NCI-H146 (cell line): ENCODE data around the gene RGS9.

Experiments
- DNase-seq: peaks from one replicate; lab custom pipeline; 2025; lab: John Stamatoyannopoulos, UW

RGS9 gene

DNA sequence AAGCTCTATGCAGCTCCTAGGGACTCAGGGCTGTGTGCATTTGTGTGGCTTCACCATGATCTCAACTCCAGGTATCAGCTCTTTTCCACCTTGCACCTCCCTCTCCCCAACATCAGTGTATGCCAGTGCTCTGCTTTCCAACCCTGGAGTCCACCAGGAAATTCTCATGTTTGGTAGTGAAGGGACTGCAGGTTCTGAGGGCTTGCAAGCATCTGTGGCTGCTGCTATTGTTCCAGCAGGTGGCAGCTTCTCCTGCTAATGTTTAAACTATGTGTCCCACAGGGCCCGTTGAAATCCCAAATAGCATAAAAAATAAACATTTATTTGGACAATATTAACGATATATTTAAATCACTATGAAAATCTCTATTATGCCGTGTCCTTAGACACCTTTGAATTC, 82.0 kb downstream of the RGS9 start:
- DNase-seq = no peak

DNA sequence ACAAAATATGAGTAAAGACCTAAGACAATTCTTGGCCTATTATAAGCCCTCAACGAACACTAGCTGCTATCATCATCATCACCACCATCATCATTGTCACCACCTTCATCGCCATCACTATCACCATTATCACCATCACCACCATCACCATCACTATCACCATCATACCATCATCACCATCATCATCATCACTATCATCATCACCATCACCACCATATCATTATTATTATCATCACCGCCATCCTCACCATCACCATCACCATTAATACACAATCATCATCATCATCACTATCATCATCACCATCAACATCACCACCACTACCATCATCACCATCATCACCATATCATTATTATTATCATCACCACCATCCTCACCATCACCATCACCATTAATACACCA, 82.5 kb downstream of the RGS9 start:
- DNase-seq = no peak

DNA sequence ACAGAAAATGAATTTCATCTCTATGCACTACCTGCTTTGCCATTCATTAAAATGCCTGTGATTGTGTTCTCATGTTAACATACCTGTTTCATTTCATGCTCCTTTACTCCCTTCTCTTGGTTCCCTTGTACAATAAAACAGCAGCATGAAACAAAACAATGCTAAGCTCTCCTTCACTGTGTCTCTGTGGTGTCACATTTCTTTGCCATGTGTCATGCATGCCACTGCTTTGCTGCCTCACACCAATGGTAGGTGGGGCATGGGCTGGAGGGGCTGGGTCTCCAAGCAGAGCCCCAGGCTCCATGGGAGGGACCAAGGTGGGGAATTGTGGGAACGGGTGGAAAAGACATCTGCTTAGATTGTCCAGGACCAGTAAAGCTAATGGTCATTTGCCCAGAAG, 83.6 kb downstream of the RGS9 start:
- DNase-seq = no peak

DNA sequence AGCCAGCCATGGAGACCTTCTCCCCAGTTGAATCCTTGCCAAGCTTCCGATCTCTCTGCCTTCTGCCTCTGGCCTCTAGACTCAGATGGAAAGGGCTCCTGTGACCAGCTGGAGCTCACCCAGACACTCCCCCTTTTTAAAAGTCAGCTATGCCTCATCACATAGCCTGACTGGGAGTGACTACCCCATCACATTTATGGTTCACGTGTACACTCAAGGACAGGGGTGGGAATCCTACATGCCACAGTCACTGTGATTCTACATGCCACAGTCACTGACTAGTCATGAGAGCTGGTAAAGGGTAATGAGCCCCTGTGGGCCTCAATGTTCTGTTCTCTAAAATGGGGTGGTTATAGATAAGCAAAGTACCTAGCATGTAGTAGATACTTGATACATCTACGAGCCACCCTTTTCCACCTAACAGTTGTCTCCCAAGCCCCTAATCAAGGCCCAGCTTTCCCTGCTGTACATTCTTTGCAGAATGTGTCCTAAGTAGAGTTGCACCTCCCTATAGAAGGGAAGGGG, 85.1 kb downstream of the RGS9 start:
- DNase-seq = no peak

DNA sequence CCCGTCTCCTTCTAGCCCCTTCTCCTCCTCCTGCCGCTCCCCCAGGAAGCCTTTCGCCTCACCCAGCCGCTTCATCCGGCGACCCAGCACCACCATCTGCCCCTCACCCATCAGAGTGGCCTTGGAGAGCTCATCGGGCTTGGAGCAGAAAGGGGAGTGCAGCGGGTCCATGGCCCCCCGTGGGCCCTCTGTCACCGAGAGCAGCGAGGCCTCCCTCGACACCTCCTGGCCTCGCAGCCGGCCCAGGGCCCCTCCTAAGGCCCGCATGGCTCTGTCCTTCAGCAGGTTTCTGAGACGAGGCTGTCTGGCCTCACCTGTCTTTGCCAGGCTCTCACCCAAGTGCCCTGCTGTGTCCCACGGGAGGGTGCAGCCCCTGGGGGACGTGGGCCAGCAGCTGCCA, 87.9 kb downstream of the RGS9 start:
- no peak for DNase-seq

DNA sequence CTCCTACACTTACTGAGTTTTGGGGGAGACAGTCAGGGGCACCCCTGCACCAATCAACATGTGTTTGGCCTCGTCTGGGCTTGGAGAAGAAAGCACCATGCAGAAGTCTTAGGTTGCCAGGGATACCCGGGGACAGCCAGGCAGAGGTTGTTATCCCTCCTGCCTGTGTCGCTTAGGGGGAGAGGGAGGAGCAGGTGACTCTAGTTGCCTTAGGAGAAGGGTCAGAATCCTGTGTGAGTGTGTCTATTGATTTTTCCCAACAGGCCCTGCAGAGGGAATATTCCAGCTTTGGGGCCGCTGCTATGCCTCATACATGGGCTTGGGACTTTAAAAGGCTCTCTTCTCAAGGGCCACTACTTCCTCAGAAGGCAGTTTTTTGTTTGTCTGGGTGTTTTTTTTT, 89.1 kb downstream of the RGS9 start:
- peak; percentile 57 for DNase-seq

DNA sequence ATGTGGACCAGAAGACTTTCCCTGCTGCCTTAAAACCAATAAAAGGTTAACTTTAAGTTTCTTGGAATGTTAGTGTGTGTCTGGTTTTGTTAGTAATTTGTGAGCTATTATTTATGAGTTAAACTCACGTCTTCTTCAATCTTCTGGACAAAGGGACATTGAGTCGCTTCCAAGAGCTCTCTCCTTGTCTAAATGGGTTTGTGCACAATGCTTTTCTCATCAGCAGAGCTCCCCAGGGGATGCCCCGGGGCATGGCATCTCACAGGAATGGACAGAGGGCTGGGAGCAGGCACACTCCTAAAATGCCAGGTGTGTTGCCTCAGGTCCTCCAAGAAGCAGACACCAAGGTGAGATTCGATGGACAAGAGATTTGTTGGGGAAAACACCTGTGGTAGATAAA, 90.5 kb downstream of the RGS9 start:
- peak; percentile 55 for DNase-seq

DNA sequence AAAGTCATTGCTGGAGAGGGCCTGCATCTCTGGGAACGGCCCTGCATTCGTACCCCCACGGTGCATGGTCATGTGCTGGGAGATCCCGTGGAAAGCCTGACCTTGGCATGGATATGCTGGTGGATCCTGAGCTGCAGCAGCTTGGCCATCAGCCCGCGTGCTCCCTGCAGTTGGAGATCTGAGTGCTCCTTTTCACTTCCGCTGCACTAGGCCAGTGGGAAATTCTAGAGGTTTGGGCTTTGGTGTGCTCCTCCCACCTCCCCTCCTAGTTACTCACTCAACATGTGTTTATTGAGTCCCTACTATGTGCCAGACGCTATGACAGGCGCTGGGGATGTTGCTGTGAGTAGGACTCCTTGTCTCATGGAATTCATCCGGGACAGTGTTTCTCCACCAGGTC, 91.1 kb downstream of the RGS9 start:
- DNase-seq = no peak

DNA sequence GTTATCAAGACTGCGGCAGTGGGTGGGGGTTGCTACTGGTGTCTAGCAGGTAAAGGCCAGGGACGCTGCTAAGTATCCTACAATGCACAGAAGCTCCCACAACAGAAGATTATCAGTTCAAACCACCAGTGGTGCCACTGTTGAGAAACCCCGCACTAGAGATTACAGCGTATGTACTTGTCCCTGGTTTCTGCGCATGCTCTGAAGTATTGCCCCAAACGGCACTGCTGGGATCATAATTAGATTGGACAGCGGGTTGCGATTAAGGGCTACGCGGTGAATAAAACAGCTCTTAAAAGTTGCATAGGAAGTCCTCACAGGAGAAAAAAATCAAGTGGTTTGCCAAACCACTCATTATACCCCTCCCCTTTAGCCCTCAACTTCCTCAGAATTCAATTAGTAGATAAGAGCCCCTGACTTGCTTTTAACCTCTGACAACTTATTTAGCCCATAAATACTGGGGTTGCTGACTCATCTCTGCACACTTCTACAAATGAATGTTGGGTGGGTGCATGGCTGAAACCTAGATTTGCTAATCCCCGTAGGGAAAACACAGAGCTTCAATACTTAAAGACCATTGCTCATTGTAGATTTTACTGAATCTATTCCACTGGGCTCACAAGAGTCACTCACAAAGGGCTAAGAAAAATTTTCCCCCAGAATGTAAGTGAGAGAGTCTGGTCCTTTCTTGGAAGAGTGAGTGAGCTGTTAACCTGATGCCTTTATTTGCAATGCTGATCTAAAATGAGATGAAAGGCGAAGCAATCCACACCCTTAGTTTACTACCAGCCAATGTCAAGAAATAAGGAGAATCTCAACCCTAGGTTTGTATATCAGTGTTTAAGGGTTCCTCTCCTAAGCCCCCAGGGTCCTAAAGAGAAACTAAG, 91.8 kb downstream of the RGS9 start:
- DNase-seq = peak; percentile 10

DNA sequence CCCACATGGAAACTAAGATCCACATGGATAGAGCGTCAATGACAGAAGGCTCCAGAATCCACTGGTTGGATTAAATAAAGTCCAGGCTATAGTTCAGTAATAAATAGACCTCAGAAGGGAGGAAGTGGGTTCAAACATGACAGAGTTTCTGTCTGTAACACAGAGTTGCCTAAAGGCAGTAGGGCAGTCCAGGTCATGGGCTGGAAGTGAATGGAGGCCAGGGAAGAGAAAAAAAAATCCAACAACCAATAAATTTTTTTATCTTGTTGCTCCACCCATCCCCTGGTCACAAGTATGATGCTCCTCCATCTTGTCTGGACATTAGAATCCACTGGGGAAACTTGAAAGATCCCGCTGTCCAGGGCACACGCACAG, 92.4 kb downstream of the RGS9 start:
- DNase-seq = no peak

DNA sequence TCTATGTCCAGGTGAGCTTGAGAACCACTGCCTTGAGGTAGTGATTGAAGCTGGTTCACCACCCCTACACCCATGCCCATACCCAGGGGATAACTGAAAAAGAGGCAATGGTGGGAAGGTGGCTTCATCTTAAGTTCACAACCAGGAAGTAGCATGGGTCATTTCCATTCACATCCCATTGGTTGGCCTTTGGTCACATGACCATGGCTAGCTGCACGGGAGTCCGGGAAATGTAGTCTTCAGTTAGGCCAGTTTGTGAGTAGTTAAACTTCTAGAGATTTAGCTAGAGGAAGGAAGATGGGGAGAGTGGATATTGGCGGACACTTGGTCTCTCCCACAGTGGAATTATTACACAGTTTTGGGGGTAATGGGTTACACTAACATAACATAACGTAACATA, 92.9 kb downstream of the RGS9 start:
- no peak for DNase-seq

DNA sequence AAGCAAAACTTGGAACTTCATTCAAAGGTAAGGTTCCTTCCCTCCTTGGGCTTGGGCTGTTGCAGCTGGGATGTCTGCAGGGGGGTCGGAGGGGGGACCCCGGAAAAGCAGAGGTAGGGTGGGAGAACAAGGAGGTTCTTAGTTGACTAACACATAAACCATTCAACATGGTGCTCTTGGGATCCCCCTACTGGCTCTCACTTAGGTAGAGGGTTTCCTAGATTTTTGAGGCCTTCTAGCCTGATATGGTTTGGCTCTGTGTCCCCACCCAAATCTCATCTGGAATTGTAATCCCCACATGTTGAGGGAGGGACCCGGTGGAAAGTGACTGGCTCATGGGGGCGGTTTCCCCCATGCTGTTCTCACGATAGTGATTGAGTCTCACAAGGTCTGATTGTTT, 93.9 kb downstream of the RGS9 start:
- no peak for DNase-seq

DNA sequence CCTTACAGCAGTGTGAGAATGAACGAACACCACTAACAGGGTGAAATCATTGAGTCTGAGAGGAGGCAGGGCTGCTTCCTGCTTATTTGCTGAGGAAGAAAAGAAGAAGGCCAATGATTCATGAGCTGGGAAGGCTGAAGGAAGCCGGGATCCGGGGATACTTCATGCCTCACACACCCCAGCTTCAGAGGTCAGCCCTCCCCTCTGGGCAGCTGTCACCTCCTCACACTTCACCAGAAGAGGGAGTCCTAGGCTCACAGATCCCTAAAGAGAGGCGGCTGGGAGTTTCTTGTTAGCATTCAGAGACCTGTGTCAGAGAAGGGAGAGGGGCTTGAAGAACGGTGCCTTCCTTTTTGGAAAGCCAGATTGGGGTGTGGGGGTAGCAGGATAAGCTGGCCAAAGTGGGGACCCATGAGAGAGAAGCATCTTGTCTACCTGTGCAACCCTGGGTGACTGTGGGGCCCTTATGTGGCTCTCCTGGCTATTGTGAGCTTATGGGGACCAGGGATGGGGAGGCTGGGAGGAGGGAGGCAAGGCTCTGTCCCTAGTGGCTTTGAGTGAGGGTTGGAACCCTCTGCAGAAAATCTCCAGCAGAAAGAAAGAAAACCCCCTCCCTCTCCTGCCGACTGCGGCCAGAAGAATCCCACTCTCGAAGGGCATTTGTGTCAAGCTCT, 94.6 kb downstream of the RGS9 start:
- peak; percentile 71 for DNase-seq

DNA sequence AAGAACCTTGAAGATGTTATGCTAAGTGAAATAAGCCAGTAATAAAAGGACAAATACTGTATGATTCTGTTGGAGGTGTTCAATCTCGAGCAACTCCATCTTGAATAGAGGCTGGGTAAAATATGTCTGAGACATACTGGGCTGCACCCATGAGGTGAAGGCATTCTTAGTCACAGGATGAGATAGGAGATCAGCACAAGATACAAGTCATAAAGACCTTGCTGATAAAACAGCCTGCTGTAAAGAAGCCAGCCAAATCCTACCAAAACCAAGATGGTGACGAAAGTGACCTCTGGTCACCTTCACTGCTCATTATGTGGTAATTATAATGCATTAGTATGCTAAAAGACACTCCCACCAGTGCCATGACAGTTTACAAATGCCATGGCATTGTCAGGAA, 98.1 kb downstream of the RGS9 start:
- no peak for DNase-seq

DNA sequence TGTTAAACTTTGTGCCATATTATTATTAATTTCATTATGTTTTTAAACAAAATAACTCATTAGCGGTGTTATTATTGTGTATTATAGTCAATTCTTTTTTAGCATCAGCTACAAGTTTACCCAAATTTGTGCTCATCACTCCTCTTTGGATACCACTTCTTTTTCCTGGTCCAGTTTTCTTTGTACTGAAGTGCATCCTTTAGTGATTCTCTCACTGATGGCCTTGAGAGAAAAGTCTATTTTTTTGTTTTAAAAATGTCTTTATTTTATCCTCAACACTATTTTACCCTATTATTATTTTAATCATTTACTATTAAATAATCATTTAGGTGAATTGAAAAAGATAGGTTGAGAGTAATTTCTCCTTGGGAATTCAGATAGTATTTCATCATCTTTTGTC, 99.2 kb downstream of the RGS9 start:
- DNase-seq = no peak

DNA sequence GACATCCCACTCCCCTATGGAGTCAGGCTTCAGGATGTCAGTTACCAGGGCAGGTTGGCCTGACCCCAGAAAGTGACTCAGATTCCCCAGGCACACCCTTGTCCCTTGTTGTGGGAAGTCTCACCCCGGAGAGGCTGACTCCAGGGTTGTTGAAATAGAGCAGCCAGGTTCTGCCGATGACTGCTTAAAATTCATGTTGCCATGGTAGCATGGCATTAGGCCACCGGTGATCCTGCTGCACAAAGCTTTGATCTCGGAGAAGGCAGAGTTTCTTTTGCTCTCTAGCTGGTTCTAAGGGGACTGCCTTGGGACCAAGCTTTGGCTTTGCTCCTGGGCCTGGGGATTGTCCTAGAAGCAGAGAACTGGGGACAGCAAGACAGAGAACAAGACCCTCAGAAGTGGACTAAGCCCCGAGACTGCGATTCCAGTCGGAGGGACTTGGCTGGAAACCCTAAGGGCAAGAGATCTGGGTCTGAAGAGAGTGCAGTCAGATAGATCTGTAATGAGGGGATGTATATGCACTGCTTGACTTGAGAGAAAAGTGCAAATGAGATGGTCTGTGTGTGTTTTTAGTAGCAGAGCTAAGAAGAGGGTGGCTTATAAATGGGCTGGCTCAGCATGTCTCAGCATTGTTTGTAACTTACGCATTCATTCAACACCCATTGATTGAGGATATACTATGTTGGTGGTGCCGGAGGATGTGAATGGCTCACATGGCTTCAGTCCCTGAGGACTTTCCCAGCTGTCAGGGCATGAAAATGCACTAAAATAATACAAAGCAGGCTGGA, 106.9 kb downstream of the RGS9 start:
- peak; percentile 76 for DNase-seq

DNA sequence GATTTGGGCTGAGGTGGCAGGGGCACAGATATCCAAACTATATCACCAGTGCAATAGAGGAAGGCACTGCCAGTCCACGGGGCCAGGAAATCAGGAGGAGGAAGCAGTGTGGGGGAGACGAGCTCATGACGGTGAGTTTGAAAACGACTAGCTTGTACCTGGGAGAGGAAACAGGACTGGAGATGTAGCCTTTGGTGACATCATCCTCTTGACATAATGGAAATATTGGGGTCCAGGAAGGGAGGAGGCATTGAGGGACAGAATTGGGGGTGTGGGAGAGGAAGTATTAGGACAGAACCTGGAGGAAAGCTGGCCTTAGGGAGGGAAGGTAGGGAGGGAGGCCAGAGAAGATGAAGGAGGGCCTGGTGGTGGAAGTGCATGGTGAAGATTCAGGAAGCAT, 109.1 kb downstream of the RGS9 start:
- DNase-seq = no peak

DNA sequence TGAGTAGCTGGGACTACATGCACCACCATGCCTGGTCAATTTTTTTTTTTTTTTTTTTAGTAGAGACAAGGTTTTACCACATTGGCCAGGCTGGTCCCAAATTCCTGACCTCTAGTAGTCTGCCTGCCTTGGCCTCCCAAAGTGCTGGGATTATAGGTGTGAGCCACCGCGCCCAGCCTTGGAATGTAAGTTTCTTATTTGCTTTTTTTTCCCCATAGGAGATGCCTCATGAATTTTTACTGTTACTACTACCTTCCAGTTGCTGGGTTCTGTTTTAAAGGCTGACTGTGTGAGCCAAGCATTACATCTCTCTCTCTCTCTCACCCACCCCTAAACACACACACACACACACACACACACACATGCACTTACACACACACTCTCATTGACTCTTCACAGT, 112.6 kb downstream of the RGS9 start:
- no peak for DNase-seq

DNA sequence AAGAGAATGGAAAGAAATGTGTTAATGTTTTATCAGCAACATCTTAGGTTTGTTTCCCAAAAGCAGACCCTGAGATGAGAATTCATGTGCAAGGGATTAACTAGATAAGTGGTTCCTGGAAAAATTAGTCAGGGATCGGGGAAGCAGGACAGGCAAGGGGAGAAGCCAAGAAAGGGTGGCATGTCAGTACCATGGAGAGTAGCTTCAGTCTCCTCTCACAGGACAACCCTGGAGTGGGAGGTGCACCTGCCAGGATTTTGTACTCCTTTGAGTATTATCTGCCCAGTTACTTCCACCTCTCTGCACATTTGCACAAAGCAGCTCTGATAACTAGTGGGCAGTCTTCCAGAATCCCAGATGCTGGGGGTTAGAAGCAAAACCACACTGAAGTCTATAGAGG, 117.0 kb downstream of the RGS9 start:
- DNase-seq = no peak

DNA sequence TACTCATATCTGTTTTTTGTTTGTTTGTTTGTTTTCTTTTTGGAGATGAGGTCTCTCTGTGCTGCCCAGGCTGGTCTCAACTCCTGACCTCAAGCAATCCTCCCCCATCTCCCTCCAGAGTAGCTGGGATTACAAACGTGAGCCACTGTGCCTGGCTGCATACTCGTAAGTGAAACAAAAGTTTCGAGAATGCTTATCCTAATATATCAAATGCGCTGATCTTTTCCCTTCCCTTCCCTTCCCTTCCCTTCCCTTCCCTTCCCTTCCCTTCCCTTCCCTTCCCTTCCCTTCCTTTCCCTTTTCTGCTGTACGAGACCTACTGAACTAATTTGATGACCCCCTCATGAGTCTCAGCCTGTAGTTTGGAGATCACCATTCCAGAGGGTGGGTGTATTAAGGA, 122.1 kb downstream of the RGS9 start:
- no peak for DNase-seq

DNA sequence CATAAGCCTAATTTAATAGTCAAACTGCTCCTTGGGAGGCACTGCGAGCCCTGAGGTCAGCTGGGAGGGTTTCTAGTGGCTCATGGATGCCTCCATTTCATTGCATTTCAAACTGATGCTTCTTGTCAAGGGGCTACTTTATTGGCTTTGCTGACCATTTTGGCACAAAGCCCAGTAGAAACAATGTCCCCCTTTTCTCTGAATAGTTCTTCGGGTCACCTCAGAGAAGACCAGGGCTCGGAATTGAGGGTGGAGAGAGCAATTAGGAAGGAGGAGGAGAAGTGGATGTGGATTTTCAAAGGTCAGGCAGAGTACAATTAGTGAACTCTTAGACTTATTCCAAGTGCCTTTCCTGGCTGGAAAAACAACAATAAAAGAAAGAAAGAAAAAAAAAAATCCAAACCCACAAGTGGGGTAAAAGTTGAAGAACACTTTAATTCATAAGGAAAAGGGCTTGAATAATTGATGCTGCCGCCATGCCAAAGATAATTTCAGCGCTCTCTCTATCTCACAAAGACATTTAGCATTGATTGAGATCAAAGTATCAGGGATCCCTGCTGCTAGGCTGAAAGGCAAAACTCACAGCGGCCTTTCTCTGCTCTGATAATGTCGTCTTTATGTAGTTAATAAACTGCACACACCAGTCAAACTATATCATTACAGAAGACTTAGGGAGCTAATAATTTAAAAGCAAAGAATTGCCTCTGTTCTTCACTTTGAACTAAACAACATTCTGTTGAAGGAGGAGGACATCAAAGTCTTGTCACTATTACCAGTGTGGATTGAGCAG, 122.7 kb downstream of the RGS9 start:
- DNase-seq = peak; percentile 61

DNA sequence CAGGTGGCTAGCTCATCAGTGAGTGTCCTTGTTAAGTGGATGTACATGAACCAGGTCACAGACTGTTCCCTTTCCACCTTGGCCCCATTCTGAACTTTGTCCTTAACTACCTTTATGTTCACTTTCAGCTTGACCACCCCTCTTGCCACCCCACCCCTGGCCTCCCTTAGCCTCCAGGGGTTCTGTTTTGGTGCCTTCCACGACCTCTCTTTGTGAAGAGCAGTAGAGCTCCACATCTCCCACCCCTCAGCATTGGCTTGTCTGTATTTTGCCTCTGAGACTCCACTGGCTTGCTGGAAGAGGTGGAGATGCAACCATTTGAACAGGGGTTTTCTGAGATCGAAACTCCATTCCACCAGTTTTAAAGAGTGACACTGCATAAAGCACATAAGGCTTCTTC, 123.5 kb downstream of the RGS9 start:
- no peak for DNase-seq
